ENCODE data around the gene ARHGAP5. TPM values are rescaled to one million over a fixed set of nuclear protein-coding genes. Genes with fewer than 3 reads are reported as not detected.

ARHGAP5 gene
- polyA plus RNA-seq, 3 donors, result 2.5 to 6.3 (median 4.3) TPM

DNA sequence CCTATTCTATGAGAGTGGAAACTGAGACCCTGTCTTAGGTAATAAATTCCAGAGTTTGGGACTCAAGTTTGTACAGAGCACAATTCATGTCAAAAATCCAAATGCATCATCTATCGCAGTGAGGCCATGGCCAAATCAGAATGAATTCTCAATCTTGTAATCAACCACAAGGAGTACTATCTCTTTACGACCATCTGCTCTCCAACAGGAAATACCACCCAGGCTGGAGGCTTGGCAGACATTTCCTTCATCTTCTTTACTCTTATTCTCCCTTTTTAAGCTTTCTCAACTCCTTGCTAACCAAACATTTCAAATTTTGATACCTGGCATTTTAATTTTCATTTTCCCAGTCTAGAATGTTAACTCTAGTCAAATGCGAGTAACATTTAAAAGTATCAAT lies 92.1 kb downstream of the ARHGAP5 start:
- DNase-seq, result no peak
- Histone ChIP-seq H4K20me1 (ENCODE audit: insufficient read depth, low read length) (no peaks in the 10 kb centered on the region), H3K27ac (ENCODE audit: low read depth in 1 of 2, low read length in 2 of 2) (no peak overlapping the region), H3K4me1 (ENCODE audit: control insufficient read depth in 1 of 2, insufficient read depth in 2 of 2, low read length in 2 of 2) (no peaks in the 10 kb centered on the region), H3K79me2 (ENCODE audit: insufficient read depth, low read length) (no peaks in the 10 kb centered on the region), H3K27me3 (ENCODE audit: control insufficient read depth in 2 of 2, insufficient read depth in 2 of 2, low read length in 2 of 2) (no peaks in the 10 kb centered on the region), H3K4me3 (replicated peaks in 1 of 3; ENCODE audit: low read depth in 2 of 3, low read length in 3 of 3) (no peak overlapping the region), H3K9me3 (replicated peaks in 1 of 2; ENCODE audit: control insufficient read depth in 1 of 2, insufficient read depth in 1 of 2, low read length in 2 of 2) (no peaks in the 10 kb centered on the region), H2AFZ (ENCODE audit: insufficient read depth, low read depth, low read length, poor library complexity, severe bottlenecking) (no peak overlapping the region), H3K4me2 (replicated peaks; ENCODE audit: extremely low read depth, low read length, poor library complexity, severe bottlenecking) (no peak overlapping the region), H3K36me3 (replicated peaks in 1 of 2; ENCODE audit: control insufficient read depth in 1 of 2, insufficient read depth in 2 of 2, low read length in 2 of 2) (no peaks in the 10 kb centered on the region), H3K9ac (ENCODE audit: insufficient read depth, low read length, poor library complexity, severe bottlenecking) (no peak overlapping the region)
- Mint-ChIP-seq H3K27me3 (ENCODE audit: low read depth in 3 of 3) (peaks cover 2% of the 10 kb centered on the region in 3 donors), H3K27ac (no peak overlapping the region), H3K36me3 (no peaks in the 10 kb centered on the region), H3K4me1 (no peaks in the 10 kb centered on the region), H3K4me3 (no peak overlapping the region), H3K9me3 (peaks cover 0 to 5% (median 0%) of the 10 kb centered on the region in 7 donors)
- no peak for TF ChIP-seq CTCF (IDR thresholded peaks at IDR 0.05)
- WGBS (ENCODE audit: insufficient coverage), result 0% methylated on average over 2 of the region's 3 CpGs
- intact Hi-C loops (cut with micrococcal nuclease), result no loop called here

DNA sequence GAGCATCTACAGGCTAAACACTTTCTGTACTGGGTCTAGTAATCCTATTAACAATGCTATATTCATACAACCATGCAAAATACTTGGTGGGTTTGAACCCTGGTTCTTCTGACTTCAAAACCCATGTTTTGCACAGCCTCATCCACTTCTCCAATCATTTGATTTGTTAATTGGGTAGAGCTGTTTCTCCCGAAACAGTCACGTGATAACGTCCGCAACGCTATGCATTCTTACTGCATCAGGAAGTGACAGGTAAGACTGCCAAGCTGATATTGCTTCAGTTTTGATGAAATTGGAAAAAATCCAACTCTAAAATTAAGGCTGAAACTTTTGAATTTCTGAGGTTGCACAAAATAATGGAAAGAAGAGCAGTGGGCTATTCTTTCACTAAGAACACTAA lies 94.4 kb downstream of the ARHGAP5 start:
- no peaks in the 10 kb centered on the region for H3K36me3 Mint-ChIP-seq

More for the DNA sequence above, 94.4 kb downstream of the ARHGAP5 start:
- H3K27ac ChIP-seq (ENCODE audit: low read depth in 1 of 2, low read length in 2 of 2), result no peak overlapping the region
- no peaks in the 10 kb centered on the region for H3K79me2 ChIP-seq (ENCODE audit: insufficient read depth, low read length)
- Mint-ChIP-seq H3K4me3 (no peak overlapping the region), H3K9me3 (peaks cover 0 to 5% (median 2%) of the 10 kb centered on the region in 7 donors), H3K27me3 (ENCODE audit: low read depth in 3 of 3) (peaks cover 2% of the 10 kb centered on the region in 3 donors), H3K27ac (no peak overlapping the region), H3K4me1 (no peaks in the 10 kb centered on the region)
- DNase-seq, result no peak
- intact Hi-C loops (cut with micrococcal nuclease), result no loop called here
- no peaks in the 10 kb centered on the region for H3K9me3 ChIP-seq (replicated peaks in 1 of 2; ENCODE audit: control insufficient read depth in 1 of 2, insufficient read depth in 1 of 2, low read length in 2 of 2)
- H3K9ac ChIP-seq (ENCODE audit: insufficient read depth, low read length, poor library complexity, severe bottlenecking), result no peak overlapping the region
- no peaks in the 10 kb centered on the region for H3K36me3 ChIP-seq (replicated peaks in 1 of 2; ENCODE audit: control insufficient read depth in 1 of 2, insufficient read depth in 2 of 2, low read length in 2 of 2)
- no peaks in the 10 kb centered on the region for H3K27me3 ChIP-seq (ENCODE audit: control insufficient read depth in 2 of 2, insufficient read depth in 2 of 2, low read length in 2 of 2)
- no peak overlapping the region for H2AFZ ChIP-seq (ENCODE audit: insufficient read depth, low read depth, low read length, poor library complexity, severe bottlenecking)
- H3K4me3 ChIP-seq (replicated peaks in 1 of 3; ENCODE audit: low read depth in 2 of 3, low read length in 3 of 3), result no peak overlapping the region
- no peaks in the 10 kb centered on the region for H3K4me1 ChIP-seq (ENCODE audit: control insufficient read depth in 1 of 2, insufficient read depth in 2 of 2, low read length in 2 of 2)
- TF ChIP-seq CTCF (IDR thresholded peaks at IDR 0.05), result no peak
- H3K4me2 ChIP-seq (replicated peaks; ENCODE audit: extremely low read depth, low read length, poor library complexity, severe bottlenecking), result no peak overlapping the region
- no peaks in the 10 kb centered on the region for H4K20me1 ChIP-seq (ENCODE audit: insufficient read depth, low read length)
- WGBS (ENCODE audit: insufficient coverage), result 80% methylated on average over 1 of the region's 5 CpGs

Measured in CD14-positive monocyte (primary cell).